GDM1 (cell line): ENCODE measurements around the gene MTA2.
A peak's percentile ranks its signal among the peaks of the same experiment; 100 is the strongest.
"Not testable (repeated sequence)": the region's sequence is repeated elsewhere in the genome, so short reads cannot be mapped to it uniquely, and the experiment has no call there.

Experiments used
- DNase-seq: peaks from one replicate; lab custom pipeline; 2025; lab: John Stamatoyannopoulos, UW

Gene MTA2

DNA sequence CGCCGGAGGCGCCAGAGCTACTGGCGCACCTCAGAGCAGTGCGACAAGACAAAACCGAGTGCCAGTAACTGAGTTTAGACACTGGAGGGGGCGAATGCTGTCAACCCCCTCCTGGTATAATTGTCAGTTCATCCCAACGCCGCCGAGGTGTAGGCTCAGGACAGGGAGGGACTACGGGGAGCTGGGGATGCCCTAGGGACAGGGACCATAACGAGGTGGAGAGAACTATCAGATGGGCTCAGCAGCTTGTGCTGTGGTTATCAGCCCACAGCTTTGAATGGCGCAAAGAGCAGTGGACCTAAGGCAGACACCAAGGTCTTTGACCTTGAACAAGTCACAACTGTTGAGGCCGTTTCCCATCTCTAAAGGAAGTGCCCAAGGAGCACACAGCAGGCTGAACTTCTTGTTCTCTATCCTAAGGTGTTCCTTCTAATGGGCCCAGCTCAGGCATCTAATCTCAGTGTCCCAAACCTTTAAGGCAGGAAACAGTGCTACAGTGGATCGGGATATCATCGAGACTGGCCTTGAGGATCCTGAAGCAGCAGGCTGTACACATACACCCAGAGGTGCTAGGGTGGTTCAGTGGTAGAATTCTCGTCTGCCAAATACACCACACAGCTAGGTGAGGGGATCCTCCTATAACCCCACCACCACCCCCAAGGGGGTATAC is 9.4 kb downstream of the MTA2 start:
- no peak for DNase-seq

DNA sequence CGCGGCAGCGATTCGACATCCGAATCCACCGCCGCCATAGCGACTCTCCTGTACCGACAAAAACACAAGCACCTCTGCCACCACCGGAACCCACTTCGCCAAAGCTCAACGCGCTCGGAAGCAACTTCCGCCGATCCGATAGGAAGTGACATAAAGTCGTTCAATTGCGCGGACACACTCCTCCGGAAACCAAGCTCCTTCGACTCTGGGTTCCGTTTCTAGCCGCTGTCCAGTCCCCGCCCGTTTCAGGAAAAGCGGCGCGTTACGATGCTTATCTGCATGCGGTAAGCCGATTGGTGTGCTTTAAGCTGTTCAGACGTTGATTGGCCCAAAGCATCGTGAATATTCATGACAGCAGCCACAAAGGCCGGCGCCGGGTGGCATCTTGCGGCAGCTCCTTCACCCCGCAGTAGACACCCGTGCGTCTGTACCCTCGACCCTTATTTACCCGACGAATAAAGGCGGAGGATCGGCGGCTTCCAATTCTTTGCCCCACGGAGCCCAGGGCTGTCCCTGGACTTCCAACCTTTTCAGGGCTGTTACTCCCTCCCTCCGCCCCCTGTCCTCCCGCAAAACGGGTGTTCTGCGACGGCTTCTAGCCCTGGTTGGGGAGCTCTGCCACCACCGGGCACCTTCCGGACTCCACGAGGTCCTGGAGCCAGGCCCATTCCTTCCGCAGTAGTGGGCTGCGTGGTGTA is 10.1 kb downstream of the MTA2 start, which contains the start of gene TUT1:
Gene TUT1, minus strand, starts transcription at position 76 of the 698 bp plus-strand sequence. Its CDS starts 38 bp downstream, at position 38.
- peak; percentile 99 for DNase-seq

DNA sequence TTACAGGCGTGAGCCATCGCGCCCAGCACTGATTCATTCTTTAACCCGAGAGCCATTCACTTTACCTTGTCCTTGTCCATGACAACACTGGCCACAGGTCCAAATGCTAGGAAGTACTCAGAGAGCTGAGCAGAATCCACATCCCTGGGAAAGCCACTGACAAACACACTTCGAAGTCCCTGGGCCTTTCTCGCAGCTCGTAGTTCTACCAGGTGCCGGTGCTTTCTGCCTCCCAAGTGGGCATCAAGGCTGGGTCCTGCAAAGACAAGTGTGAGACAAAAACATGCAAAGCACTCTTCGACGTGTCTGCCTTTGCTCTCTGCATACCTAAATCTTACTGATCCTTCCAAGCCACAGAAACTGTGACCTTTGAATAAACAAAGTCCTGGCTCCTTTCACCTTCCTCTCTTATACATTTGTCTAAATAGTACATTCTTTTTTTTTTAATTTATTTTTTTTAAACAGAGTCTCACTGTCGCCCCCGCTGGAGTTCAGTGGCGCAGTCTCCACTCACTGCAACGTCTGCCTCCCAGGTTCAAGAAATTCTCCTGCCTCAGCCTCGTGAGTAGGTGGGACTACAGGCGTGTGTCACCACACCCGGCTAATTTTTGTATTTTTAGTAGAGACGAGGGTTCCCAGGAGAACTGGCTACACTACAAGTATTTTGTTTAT is 12.6 kb downstream of the MTA2 start:
- no peak for DNase-seq

DNA sequence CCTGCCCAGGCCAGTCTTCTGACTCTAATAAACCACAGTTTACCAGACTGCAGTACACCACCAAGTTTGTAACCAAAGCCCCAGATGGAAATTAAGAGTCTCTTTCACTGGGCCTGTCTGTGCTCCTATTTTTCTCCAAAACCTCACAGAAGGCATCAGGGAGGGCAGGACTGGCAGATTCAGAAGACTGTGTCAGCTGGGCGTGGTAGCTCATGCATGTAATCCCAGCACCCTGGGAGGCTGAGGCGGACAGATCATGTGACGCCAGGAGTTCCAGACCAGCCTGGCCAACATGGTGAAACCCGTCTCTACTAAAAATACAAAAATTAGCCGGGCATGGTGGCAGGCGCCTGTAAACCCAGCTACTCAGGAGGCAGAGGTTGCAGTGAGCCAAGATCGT is 16.3 kb downstream of the MTA2 start:
- not testable (repeated sequence) for DNase-seq

DNA sequence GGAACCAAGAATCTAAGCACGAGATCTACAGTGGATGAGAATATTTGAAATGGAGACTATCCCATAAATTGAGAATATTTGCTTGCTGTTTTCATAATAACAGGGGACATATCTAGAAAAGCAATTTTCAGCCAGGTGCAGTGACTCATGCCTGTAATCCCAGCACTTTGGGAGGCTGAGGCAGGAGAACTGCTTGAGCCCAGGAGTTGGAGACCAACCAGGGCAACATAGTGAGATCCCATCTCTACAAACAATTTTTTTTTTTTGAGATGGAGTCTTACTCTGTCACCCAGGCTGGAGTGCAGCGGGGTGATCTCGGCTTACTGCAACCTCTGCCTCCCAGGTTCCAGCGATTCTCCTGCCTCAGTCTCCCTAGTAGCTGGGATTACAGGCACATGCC is 19.9 kb downstream of the MTA2 start:
- not testable (repeated sequence) for DNase-seq

DNA sequence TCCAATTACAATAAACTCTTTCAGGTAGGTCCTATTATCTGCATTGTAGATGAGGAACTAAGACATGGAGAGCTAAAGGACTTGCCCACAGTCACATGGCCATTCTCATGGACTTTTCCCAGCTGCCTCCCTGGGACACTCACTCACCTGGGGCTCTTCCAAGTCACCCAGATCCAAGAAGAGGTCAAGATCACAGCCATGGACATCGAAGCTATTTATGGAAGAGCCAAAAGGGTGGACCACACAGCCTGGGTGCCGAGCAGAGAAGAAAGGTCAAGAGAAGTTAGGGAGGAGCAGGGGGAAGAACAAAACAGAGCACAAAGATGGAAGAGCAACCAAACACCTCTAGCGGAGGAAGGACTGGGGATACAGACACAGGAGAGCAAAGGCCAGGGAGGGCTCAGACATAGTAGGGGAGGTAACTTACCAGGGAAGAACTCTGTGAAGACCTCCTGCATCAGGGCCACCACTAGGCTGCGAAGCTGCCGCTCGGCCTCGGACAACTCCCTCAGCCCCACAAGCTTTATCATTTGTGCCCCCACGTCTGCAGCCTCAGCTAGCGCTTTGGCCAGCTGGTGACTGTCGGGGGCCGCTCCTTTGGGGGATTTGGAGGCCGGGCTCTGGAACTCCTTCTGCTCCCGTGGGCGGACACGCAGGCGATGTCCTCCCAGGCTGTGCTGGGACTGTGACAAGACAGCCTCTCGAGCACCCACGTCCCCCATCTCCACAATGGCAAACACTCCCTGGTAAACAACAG is 20.5 kb downstream of the MTA2 start:
- no peak for DNase-seq

DNA sequence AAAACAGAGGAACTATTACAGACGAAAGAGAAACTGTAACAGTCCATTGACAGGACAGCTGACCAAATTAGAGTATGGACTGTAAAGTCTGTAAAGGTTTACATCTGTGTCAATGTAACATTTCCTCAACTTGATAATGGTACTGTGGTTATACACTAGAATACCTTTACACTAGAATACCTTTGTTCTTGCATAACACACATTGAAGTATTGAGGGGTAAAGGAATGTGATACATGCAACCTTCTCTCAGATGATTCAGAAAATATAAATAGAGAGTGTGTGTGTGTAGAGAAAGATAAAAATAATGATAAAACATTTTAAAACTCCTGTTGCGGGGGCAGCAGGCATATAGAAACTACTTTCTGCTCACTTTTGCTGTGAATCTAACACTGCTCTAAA is 22.4 kb downstream of the MTA2 start:
- DNase-seq = no peak

DNA sequence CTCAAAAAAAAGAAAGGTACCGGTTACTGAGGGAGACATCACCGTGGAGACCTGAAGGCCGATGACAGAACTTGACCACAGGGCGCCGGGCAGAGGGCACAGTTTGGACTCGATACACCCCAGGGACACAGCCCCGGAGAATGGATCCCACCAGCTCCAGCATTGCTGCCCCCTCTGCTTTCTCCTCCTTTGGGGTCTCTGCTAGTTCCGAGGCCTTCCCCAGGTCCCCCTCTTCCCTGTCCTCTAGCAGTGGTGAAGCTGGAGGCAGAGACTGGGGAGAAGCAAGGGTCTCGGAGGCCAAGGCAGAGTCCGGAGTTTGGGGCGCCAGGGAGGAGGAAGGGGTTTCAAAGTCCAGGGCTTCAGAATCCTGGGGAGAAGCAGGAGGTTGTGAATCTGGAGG is 23.1 kb downstream of the MTA2 start:
- no peak for DNase-seq

DNA sequence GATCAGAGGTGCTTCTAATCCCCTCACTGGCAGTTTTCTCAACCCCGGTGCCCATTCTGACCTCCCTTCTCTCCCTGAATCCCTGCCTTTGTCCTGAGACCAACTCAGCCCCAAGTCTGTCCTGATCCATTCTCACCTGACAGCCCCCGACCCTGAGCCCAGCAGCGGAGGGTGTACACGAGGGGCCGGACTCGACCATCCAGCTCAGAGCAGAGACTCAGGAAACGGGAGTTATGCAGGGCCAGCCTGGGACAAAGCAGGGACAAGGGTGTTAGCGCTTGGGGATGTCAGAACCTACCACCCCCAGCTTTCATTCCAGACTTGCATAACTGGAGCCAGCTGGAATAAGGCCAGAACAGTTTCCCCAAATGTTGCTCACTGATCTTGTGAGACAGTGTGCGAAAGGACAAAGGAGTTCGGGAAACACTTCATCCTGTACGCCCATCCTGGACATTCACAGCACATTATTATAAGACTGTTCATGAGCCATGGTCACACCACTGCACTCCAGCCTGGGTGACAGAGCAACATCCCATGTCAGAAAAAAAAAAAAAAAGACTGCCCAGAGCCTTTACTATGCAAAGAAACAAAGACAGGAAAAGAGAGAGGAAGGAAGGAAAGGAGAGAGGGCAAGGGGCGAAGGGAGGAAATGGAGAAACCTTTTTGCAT is 24.5 kb downstream of the MTA2 start:
- no peak for DNase-seq

DNA sequence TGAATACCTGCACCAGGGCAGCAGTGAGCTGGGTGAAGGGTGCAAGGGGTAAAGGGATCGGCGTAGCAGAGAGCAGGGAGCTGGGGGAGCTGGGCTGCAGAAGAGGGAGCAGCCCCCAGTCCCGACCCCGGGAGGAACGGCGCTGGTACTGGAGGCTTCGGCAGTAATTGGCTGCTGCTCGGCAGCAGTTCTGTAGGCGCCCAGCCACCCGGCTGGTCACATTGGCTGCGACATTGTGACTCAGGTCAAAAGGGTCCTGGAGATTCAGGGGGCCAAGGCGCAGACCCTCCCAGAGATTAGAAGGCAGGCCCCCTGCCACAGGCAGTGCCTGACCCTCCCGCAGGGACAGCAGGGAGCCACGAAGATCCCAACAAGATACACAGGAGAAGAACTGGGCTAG is 25.8 kb downstream of the MTA2 start:
- DNase-seq = no peak

DNA sequence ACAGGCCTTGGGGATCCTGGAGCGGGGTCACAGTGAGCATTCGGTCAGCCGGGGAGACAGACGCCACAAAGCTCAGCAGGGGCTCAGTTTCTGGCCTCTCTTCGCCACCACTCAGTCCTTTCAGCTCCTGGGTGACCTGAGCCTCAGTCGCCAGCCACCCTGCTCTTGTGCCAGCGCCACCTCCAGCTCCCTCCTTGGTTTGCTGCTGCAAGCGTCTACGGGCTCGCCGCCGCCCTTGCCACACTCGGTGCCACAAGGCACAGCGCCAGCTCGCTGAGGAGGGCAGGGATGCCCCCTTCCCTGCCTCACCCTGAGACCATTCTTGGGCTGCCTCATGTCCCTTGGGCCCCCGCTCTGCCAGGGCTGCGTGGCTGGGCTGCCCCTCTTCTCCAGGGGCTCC is 26.5 kb downstream of the MTA2 start:
- DNase-seq = no peak

DNA sequence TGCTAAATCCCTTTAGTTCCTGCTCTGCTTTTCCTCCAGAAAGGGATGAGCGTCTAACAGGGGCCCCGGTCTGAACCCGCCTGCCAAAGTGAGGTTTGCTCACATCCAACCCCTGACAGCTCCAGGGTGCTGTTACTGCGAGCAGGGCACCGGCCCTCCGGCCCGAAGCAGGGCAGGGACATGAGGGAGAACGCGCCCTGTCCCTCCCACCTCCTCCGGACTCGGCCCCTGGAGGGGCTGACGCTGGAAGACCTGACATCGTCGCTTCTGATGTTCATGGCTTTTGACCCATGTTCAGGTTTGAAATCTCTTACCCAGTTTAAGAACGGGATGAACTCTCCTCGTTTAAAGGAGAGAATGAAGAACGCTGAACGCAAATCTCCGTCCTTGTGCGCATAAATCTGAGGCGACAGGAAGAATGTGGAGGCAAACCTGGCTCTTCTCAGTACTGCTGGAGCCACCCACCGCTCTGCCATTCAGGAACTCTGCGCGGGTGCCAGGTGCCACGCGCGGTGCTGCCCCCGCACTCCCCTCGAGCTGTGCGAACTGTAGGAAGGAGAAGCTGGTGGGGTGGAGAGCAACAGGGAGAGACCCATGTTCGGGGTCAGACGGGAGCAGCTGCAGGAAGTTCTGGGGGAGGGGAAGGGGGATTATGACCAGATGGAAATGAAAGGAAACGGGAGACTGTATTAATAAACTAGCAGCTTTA is 27.1 kb downstream of the MTA2 start:
- DNase-seq = no peak

DNA sequence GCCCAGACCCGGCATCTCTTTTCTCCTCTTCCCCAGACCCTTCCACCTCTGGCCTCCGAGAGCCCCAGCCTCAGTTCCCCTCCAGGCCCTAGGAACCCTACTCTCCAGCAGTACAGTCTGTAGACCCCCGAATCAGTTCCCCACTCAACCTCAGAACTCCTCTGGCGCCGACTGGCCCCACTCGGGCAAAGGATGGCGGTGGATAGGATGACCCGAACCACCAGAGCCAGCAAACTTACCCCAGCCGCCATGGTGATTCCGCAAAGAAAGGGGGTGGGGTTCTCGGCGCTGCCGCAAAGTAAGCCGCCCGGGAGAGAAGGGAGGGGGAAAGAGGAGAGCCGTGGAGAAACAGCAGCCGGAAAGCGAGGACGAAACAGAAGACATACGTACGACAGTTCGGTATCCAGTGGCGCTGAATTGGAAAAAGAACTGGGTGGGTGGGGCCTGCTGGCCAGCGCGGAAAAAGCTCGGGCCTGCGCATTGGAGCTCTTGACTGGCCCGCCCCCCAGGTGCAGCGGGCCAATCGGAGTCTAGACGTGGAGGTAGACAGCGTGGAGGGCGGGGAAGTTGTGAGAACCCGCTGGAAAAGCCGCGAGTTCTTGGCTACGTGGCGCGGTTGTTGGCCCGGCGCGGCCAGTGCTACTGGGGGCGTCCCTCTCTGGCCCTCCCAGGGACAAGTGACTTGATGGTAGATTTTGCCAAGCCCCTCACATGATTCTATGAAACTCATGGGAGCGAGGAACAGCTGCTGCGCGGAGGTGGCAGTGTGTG is 27.9 kb downstream of the MTA2 start, which contains the start of gene EEF1G:
Gene EEF1G, minus strand, starts transcription at position 300 of the 771 bp plus-strand sequence. Its CDS starts 49 bp downstream, at position 251.
- peak; percentile 99 for DNase-seq

DNA sequence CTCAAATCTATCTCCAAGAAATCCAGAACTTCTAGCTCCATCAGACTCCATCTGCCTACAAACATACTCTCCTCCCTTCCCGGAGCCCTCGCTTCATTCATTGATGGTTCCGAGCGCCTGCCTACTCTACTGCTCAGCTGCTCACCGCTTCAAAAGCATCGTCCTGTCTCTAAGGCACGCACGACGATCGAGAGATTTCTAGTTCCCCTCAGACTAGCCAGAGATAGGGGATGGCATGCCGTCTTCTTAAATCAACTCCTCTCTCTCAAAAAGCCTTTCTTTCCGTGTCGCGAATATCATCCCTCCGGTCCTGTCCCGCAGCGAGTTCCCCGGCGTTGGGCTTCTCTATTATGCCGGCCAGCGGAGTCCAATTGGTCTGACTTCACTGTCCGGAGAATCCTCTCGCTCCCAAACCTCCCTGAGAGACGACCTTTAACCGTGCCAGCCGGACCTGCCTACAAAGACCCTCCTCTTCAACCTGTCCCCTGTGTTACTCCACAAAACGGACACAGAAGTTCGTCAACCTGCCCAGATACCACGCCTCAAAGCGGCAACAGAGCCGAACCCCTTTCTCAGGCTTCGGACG is 28.6 kb downstream of the MTA2 start:
- no peak for DNase-seq

DNA sequence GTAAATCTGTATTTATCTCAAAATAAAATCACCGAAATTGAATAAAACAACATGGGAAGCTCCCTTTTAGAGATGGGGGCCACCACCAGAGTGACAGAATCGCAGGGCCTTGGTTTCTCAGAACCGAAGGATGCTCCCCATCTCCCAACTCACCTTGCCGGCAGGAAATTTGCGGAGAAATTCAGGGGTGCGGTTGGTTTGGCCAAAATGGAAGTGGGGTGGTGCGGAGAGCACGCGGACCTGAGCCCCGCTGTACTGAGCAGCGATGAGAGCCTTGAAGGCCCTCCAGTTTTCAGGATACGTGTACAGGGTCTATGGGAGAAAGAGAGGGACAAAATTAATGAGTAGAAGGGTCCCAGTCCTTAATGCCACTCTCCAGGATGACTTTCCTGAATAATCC is 29.2 kb downstream of the MTA2 start:
- no peak for DNase-seq

DNA sequence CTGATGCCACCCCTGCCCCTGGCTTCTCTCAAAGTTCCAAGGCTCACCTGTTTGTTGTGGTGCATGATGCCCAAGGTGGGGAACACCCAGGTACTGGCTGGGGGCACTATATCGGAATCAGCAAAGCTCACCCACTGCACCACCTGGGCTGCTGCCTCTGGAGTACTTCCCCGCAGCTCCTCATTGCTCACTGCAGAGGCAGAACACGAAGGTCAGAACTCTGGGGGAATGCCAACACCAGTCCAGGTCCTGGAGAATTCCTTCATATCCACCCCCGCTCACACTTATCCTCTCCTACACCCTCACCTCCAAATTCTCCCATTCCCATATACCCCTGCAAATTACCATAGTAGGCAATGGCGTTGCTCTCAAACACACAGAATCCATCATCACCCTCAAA is 30.2 kb downstream of the MTA2 start:
- not testable (repeated sequence) for DNase-seq

DNA sequence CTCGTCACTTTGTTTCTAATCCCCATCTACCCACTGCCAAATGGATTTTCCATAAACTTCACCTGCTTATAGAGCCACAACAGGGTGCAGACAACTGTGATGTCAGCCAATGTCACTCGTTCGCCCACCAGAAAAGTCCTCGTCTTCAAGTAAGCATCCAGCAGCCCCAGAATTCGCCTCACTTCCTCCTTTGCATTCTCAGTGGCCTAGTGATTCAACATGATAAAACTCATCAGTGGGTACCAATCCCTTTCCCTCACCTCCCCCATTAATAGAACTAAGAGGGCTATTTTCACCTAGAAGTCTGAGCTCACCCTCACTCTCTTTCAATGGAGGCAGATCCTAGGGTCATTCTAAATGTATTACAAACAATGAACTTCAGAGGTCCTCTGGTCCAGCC is 30.8 kb downstream of the MTA2 start:
- DNase-seq = not testable (repeated sequence)

DNA sequence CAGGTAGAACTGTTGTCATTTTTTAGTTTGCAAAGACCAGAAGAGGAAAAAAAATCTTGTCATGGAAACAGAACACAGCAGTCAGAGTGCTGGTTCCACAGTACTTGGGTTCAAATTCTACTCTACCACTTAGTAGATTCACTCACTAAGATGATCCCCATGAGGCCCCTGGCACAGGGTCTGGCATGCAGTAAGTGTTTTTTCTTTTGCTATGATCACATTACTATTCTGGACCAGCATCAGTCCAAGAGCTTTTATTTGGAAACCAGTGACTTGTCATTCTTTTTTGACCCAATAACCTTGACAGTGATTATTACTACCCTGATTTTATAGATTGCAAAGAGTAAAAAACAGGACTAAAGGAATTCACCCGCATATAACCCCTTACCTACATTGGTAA is 32.1 kb downstream of the MTA2 start:
- no peak for DNase-seq

DNA sequence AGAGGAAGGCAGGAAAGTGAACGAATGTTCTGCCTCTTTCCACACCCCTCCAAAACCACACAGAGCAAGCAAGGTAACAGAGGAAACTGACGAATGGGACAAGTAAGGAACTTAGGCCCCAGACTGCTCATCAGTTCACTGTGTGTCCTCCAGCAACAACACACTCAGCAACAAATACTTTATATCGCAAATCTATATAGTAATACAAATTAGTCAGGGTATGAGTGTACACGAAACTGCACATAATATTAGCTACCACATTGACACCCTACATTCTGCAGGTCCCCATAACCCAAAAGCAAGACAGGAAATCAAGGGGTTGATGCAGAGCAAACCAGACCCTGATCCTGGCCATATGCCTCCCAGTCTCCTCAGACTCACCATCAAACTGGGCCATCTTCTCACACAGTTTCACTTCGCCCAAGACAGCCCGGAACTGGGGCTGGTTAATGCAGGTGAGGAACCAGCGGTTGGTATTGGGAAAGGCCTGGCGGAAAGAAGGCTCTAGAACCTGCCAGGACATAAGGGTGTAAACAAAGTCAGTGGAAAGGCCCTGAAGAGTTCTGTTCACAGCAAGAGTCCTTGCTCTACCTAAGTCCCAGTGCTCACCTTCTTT is 34.5 kb downstream of the MTA2 start:
- DNase-seq = no peak
